ENCODE results near the gene ATP6V1G3.

DNA sequence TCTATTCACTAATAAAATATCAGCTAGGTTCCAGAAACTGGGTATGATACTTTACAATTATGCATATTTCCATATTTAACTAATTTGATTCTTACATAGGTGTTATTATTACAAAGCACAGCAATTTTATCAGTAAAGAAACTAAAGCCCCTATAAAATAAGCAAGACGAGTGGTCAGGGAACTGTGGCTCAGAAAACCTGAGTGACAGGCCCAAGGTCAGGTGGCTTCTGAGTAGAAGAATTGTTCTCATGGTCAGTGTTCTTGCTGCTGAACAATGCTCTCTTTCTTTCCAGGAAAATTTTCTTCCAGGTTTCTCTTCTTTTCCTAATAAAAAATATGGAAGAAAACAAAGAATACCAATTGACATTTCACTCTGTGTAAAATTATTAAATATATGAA is 2.2 kb upstream of the ATP6V1G3 start:
- TF ChIP-seq SMAD1 (IDR thresholded peaks at IDR 0.05; ENCODE audit: low read depth, low read length, partially characterized antibody) (no peak), ZNF830 (CRISPR knock-in tag; IDR thresholded peaks at IDR 0.05) (no peak), CBX3 (IDR thresholded peaks at IDR 0.05; ENCODE audit: borderline replicate concordance in 1 of 2, low read length in 2 of 2) (no peak), ZNF583 (CRISPR knock-in tag; IDR thresholded peaks at IDR 0.05) (no peak), PRPF4 (IDR thresholded peaks at IDR 0.05; ENCODE audit: insufficient read depth, low read depth, low read length, poor library complexity, severe bottlenecking) (no peak), HCFC1 (IDR thresholded peaks at IDR 0.05; ENCODE audit: low read depth, low read length) (no peak), POLR2AphosphoS5 (IDR thresholded peaks at IDR 0.05; ENCODE audit: control insufficient read depth, insufficient read depth, low read depth, low read length) (no peak), GATA2 (CRISPR knock-in tag; IDR thresholded peaks at IDR 0.05) (no peak), NONO (IDR thresholded peaks at IDR 0.05; ENCODE audit: low read depth in 2 of 2, low read length in 1 of 2) (no peak), FOS (IDR thresholded peaks at IDR 0.05; ENCODE audit: extremely low read depth, insufficient read length) (no peak), YY1 (IDR thresholded peaks at IDR 0.05; ENCODE audit: borderline replicate concordance in 1 of 3, control insufficient read depth in 1 of 3, extremely low read depth in 1 of 3, insufficient read depth in 3 of 3, insufficient read length in 1 of 3, insufficient replicate concordance in 2 of 3, low read depth in 1 of 3, low read length in 2 of 3) (no peak), EP300 (IDR thresholded peaks at IDR 0.05; ENCODE audit: low read length) (no peak), HDAC2 (IDR thresholded peaks at IDR 0.05) (no peak), NEUROD1 (IDR thresholded peaks at IDR 0.05; ENCODE audit: borderline replicate concordance, low read depth, low read length, partially characterized antibody) (no peak)

Data from K562 (cell line).